ENCODE data around the gene TPSAB1. TPM values are rescaled to one million over a fixed set of nuclear protein-coding genes. Genes with fewer than 3 reads are reported as not detected.
A peak's percentile ranks its signal among the peaks of the same experiment; 100 is the strongest.
"Not testable (repeated sequence)": the region's sequence is repeated elsewhere in the genome, so short reads cannot be mapped to it uniquely, and the experiment has no call there.

The TPSAB1 gene
- total RNA-seq, 5 donors from 2014 or later (not counting 1 experiment from before 2014, with no cell fraction given): 0.39 to 1.6 (median 1.2) TPM; not detected in 2

- peaks cover 3 to 8% of the 10 kb centered on the region in 2 donors for H3K27me3 Mint-ChIP-seq
- 62% methylated on average over 5 of the region's 14 CpGs for WGBS (ENCODE audit: insufficient coverage)
- CTCF ChIA-PET: no interaction called here
These were observed 45.2 kb upstream of the TPSAB1 start for GRCh38 chr16:1195393-1195666.

GRCh38 chr16:1196494-1196893 is 44.0 kb upstream of the TPSAB1 start:
- Histone ChIP-seq H3K4me3 (ENCODE audit: control insufficient read depth in 1 of 2, extremely low read depth in 1 of 2, low read length in 1 of 2) (no peak overlapping the region), H3K4me1 (ENCODE audit: control insufficient read depth in 1 of 2, extremely low read depth in 1 of 2, insufficient read depth in 2 of 2, low read length in 2 of 2) (peaks cover 0 to 6% of the 10 kb centered on the region in 2 experiments), H3K27ac (ENCODE audit: low read length) (no peak overlapping the region), H3K36me3 (ENCODE audit: control insufficient read depth in 2 of 2, extremely low read depth in 1 of 2, insufficient read depth in 1 of 2, low read length in 1 of 2) (no peaks in the 10 kb centered on the region), H3K9me3 (no peaks in the 10 kb centered on the region), H3K27me3 (replicated peaks in 1 of 2; ENCODE audit: control insufficient read depth in 2 of 2, extremely low read depth in 1 of 2, insufficient read depth in 2 of 2, low read length in 1 of 2) (peaks cover 0 to 49% of the 10 kb centered on the region in 2 experiments)
- Mint-ChIP-seq H3K9me3 (no peaks in the 10 kb centered on the region), H3K36me3 (no peaks in the 10 kb centered on the region), H3K27ac (no peak overlapping the region), H3K4me3 (no peak overlapping the region), H3K27me3 (peaks cover 3 to 8% of the 10 kb centered on the region in 2 donors), H3K4me1 (no peaks in the 10 kb centered on the region)
- ATAC-seq (replicated peaks in 1 of 4) (no peak), DNase-seq (no peak)
- POLR2A ChIA-PET: no interaction called here
- 55% methylated on average over 9 of the region's 11 CpGs for WGBS (ENCODE audit: insufficient coverage)
- CTCF ChIA-PET: no interaction called here

More at GRCh38 chr16:1195393-1195666, 45.2 kb upstream of the TPSAB1 start:
- POLR2A ChIA-PET: no interaction called here
- H3K27ac ChIP-seq (ENCODE audit: low read length): no peak overlapping the region
- H3K27ac Mint-ChIP-seq: no peak overlapping the region
- ATAC-seq (replicated peaks in 1 of 4): no peak
- no peaks in the 10 kb centered on the region for H3K4me1 Mint-ChIP-seq
- no peaks in the 10 kb centered on the region for H3K36me3 ChIP-seq (ENCODE audit: control insufficient read depth in 2 of 2, extremely low read depth in 1 of 2, insufficient read depth in 1 of 2, low read length in 1 of 2)
- H3K4me1 ChIP-seq (ENCODE audit: control insufficient read depth in 1 of 2, extremely low read depth in 1 of 2, insufficient read depth in 2 of 2, low read length in 2 of 2): peaks cover 0 to 6% of the 10 kb centered on the region in 2 experiments
- no peak for DNase-seq
- no peaks in the 10 kb centered on the region for H3K36me3 Mint-ChIP-seq
- no peaks in the 10 kb centered on the region for H3K9me3 Mint-ChIP-seq
- no peak overlapping the region for H3K4me3 Mint-ChIP-seq
- no peaks in the 10 kb centered on the region for H3K9me3 ChIP-seq
- peaks cover 0 to 50% of the 10 kb centered on the region in 2 experiments for H3K27me3 ChIP-seq (replicated peaks in 1 of 2; ENCODE audit: control insufficient read depth in 2 of 2, extremely low read depth in 1 of 2, insufficient read depth in 2 of 2, low read length in 1 of 2)
- no peak overlapping the region for H3K4me3 ChIP-seq (ENCODE audit: control insufficient read depth in 1 of 2, extremely low read depth in 1 of 2, low read length in 1 of 2)

DNA sequence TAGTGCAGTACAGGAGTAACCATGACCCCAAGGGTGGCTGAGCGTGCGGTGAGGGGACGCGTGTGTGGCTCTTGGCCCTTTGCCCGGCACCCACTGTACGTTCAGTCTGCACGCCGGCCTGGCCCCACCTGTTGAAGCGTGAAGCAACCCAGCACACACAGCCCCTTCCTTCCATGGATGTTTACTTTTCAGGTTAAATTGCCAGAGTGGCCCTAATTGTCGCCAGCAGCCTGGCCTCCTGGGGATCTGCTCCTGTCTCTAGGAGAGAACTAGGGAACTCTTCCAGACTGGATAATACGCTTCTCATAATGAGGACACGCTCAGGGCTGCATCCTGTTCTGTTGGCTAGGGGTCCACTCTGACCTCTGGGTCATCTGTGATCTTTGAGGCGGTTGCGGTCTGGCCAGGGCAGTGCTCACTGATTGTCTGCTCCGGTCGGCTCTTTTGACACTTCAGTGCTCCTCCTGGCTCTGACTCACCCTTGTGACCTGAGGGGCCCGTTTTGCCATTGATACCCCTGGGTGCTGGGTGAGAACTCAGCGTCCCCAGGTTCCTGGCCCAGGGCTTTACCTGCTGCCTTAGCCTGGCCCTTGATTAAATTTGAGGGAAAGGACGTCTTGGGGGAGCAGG is 43.2 kb upstream of the TPSAB1 start:
- H3K27ac Mint-ChIP-seq: no peak overlapping the region
- H3K27me3 Mint-ChIP-seq: peaks cover 3 to 5% of the 10 kb centered on the region in 2 donors
- no peaks in the 10 kb centered on the region for H3K9me3 ChIP-seq
- WGBS (ENCODE audit: insufficient coverage): 81% methylated on average over 15 of the region's 19 CpGs
- no peak overlapping the region for H3K4me3 ChIP-seq (ENCODE audit: control insufficient read depth in 1 of 2, extremely low read depth in 1 of 2, low read length in 1 of 2)
- ChIA-PET CTCF (no interaction called here), POLR2A (no interaction called here)
- no peaks in the 10 kb centered on the region for H3K36me3 ChIP-seq (ENCODE audit: control insufficient read depth in 2 of 2, extremely low read depth in 1 of 2, insufficient read depth in 1 of 2, low read length in 1 of 2)
- H3K27ac ChIP-seq (ENCODE audit: low read length): no peak overlapping the region
- DNase-seq: no peak
- no peak overlapping the region for H3K4me3 Mint-ChIP-seq
- no peak for ATAC-seq (replicated peaks in 1 of 4)
- peaks cover 0 to 44% of the 10 kb centered on the region in 2 experiments for H3K27me3 ChIP-seq (replicated peaks in 1 of 2; ENCODE audit: control insufficient read depth in 2 of 2, extremely low read depth in 1 of 2, insufficient read depth in 2 of 2, low read length in 1 of 2)
- H3K9me3 Mint-ChIP-seq: no peaks in the 10 kb centered on the region
- no peaks in the 10 kb centered on the region for H3K36me3 Mint-ChIP-seq
- H3K4me1 Mint-ChIP-seq: no peaks in the 10 kb centered on the region
- H3K4me1 ChIP-seq (ENCODE audit: control insufficient read depth in 1 of 2, extremely low read depth in 1 of 2, insufficient read depth in 2 of 2, low read length in 2 of 2): peaks cover 0 to 6% of the 10 kb centered on the region in 2 experiments

DNA sequence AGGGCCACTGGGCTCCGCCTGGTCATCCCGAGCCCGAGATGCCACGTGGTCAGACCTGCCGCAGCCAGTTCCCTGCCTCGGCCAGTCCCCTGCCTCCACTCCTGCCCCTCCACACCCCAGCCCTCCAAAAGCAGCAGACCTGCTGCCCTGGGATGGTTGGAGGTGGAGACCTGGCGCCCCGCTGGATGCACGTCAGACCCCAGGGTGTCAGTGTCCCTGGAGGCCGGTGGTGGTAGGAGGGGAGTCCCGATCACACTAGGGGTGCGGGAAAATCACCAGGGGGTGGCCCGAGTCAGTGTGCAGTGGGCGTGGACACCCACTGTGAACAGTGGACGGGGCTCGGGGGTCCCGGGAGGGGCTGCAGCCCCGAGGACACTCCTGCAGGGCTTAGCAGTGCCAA is 42.3 kb upstream of the TPSAB1 start:
- H3K27me3 Mint-ChIP-seq: peaks cover 0 to under 1% of the 10 kb centered on the region in 2 donors
- no peaks in the 10 kb centered on the region for H3K9me3 Mint-ChIP-seq
- ChIA-PET CTCF (no interaction called here), POLR2A (no interaction called here)
- H3K27me3 ChIP-seq (replicated peaks in 1 of 2; ENCODE audit: control insufficient read depth in 2 of 2, extremely low read depth in 1 of 2, insufficient read depth in 2 of 2, low read length in 1 of 2): peaks cover 0 to 37% of the 10 kb centered on the region in 2 experiments
- no peaks in the 10 kb centered on the region for H3K36me3 ChIP-seq (ENCODE audit: control insufficient read depth in 2 of 2, extremely low read depth in 1 of 2, insufficient read depth in 1 of 2, low read length in 1 of 2)
- WGBS (ENCODE audit: insufficient coverage): 93% methylated on average over 12 of the region's 18 CpGs
- H3K4me1 ChIP-seq (ENCODE audit: control insufficient read depth in 1 of 2, extremely low read depth in 1 of 2, insufficient read depth in 2 of 2, low read length in 2 of 2): peaks cover 0 to 6% of the 10 kb centered on the region in 2 experiments
- H3K27ac ChIP-seq (ENCODE audit: low read length): no peak overlapping the region
- DNase-seq (no peak), ATAC-seq (replicated peaks in 1 of 4) (no peak)
- H3K4me1 Mint-ChIP-seq: no peaks in the 10 kb centered on the region
- H3K9me3 ChIP-seq: no peaks in the 10 kb centered on the region
- H3K27ac Mint-ChIP-seq: no peak overlapping the region
- no peak overlapping the region for H3K4me3 Mint-ChIP-seq
- no peak overlapping the region for H3K4me3 ChIP-seq (ENCODE audit: control insufficient read depth in 1 of 2, extremely low read depth in 1 of 2, low read length in 1 of 2)
- no peaks in the 10 kb centered on the region for H3K36me3 Mint-ChIP-seq

GRCh38 chr16:1198671-1199346 is 41.7 kb upstream of the TPSAB1 start:
- H3K36me3 ChIP-seq (ENCODE audit: control insufficient read depth in 2 of 2, extremely low read depth in 1 of 2, insufficient read depth in 1 of 2, low read length in 1 of 2); H3K4me3 Mint-ChIP-seq; H3K9me3 ChIP-seq; H3K4me1 Mint-ChIP-seq; H3K27me3 Mint-ChIP-seq; CTCF ChIA-PET; H3K36me3 Mint-ChIP-seq; H3K27ac ChIP-seq (ENCODE audit: low read length); H3K4me3 ChIP-seq (ENCODE audit: control insufficient read depth in 1 of 2, extremely low read depth in 1 of 2, low read length in 1 of 2); H3K4me1 ChIP-seq (ENCODE audit: control insufficient read depth in 1 of 2, extremely low read depth in 1 of 2, insufficient read depth in 2 of 2, low read length in 2 of 2); H3K27ac Mint-ChIP-seq; POLR2A ChIA-PET; H3K9me3 Mint-ChIP-seq; ATAC-seq (replicated peaks in 1 of 4): not testable (repeated sequence)
- 93% methylated on average over 14 of the region's 44 CpGs for WGBS (ENCODE audit: insufficient coverage)
- H3K27me3 ChIP-seq (replicated peaks in 1 of 2; ENCODE audit: control insufficient read depth in 2 of 2, extremely low read depth in 1 of 2, insufficient read depth in 2 of 2, low read length in 1 of 2): peaks cover 0 to 31% of the 10 kb centered on the region in 2 experiments
- peak in 3 of 35 experiments; percentile 15 to 25 (median 16) for DNase-seq

- peaks cover 0 to 26% of the 10 kb centered on the region in 2 experiments for H3K27me3 ChIP-seq (replicated peaks in 1 of 2; ENCODE audit: control insufficient read depth in 2 of 2, extremely low read depth in 1 of 2, insufficient read depth in 2 of 2, low read length in 1 of 2)
- ChIA-PET POLR2A (no interaction called here), CTCF (no interaction called here)
- no peak for DNase-seq
- Mint-ChIP-seq H3K4me3 (no peak overlapping the region), H3K4me1 (no peaks in the 10 kb centered on the region), H3K27me3 (no peaks in the 10 kb centered on the region), H3K27ac (no peak overlapping the region), H3K36me3 (no peaks in the 10 kb centered on the region), H3K9me3 (no peaks in the 10 kb centered on the region)
- H3K4me3 ChIP-seq (ENCODE audit: control insufficient read depth in 1 of 2, extremely low read depth in 1 of 2, low read length in 1 of 2): no peak overlapping the region
- WGBS (ENCODE audit: insufficient coverage): 89% methylated on average over 9 of the region's 19 CpGs
- H3K9me3 ChIP-seq: no peaks in the 10 kb centered on the region
- no peaks in the 10 kb centered on the region for H3K36me3 ChIP-seq (ENCODE audit: control insufficient read depth in 2 of 2, extremely low read depth in 1 of 2, insufficient read depth in 1 of 2, low read length in 1 of 2)
- H3K4me1 ChIP-seq (ENCODE audit: control insufficient read depth in 1 of 2, extremely low read depth in 1 of 2, insufficient read depth in 2 of 2, low read length in 2 of 2): peaks cover 0 to 4% of the 10 kb centered on the region in 2 experiments
- ATAC-seq (replicated peaks in 1 of 4): peak in 1 of 4 experiments; percentile 22
- H3K27ac ChIP-seq (ENCODE audit: low read length): no peak overlapping the region
These were observed 41.0 kb upstream of the TPSAB1 start for GRCh38 chr16:1199347-1200013.

All from T-cell (primary cell).